H1 (cell line): ENCODE results near the gene RBM19. TPM values are rescaled to one million over a fixed set of nuclear protein-coding genes. Genes with fewer than 3 reads are reported as not detected.

ENCODE experiments used
- BCL11A ChIP-seq, 2 experiments: IDR thresholded peaks; one replicate each; pipeline ENCODE4 v1.6.1; 2011; ENCODE audit warnings: low read depth in 2 of 2, low read length in 2 of 2, mild to moderate bottlenecking in 2 of 2
- EP300 ChIP-seq, 2 experiments: IDR thresholded peaks; 1 replicate in 1 of 2; 2 replicates in 1 of 2; pipeline ENCODE4 v1.6.1; 2011 to 2012; ENCODE audit warnings: low read depth in 2 of 2, low read length in 2 of 2, mild to moderate bottlenecking in 2 of 2, borderline replicate concordance in 1 of 2, inconsistent platforms in 1 of 2, moderate library complexity in 1 of 2
- ZNF274 ChIP-seq: IDR thresholded peaks from 2 replicates; pipeline ENCODE4 v1.7.0; 2012; ENCODE audit warnings: low read length, borderline replicate concordance; ENCODE audit errors: extremely low read depth
- polyA plus RNA-seq, 7 experiments: library from polyadenylated mRNA; depleted of rRNA in 3 of 7; stranded (reverse) in 5 of 7; unstranded in 2 of 7; fragments of >200 nt in 5 of 7; fragments of 200-250 nt in 2 of 7; gene quantifications; 1 replicate in 5 of 7; 2 replicates in 1 of 7; 4 replicates in 1 of 7; pipeline versions ENCODE4 v1.2.1 to v1.2.3, GENCODE V29; 2011 to 2013; ENCODE audit warnings: missing spikeins in 2 of 7, mixed read lengths in 2 of 7
- total RNA-seq: library from RNA; stranded (reverse); fragmentation: NEBNext Ultra II Directional; extraction: Animal tissue kit (Norgen Biotek cat#: 25700); gene quantifications from 2 replicates; pipeline ENCODE4 v1.2.1, GENCODE V29; 2021
- TF ChIP-seq, protein P1 (sequence below): fragments of 300-600 bp; sonication (generic); IDR thresholded peaks from 2 replicates; pipeline ENCODE4 v1.7.1; 2012; ENCODE audit warnings: low read length, moderate library complexity, mild to moderate bottlenecking, inconsistent platforms; ENCODE audit not compliant: insufficient replicate concordance

The RBM19 gene
- total and polyA plus RNA-seq, 2 of the 8 experiments (the other 6 are each of a cell fraction or from before 2014, with no cell fraction given), result 23.4 to 61.9 TPM

DNA sequence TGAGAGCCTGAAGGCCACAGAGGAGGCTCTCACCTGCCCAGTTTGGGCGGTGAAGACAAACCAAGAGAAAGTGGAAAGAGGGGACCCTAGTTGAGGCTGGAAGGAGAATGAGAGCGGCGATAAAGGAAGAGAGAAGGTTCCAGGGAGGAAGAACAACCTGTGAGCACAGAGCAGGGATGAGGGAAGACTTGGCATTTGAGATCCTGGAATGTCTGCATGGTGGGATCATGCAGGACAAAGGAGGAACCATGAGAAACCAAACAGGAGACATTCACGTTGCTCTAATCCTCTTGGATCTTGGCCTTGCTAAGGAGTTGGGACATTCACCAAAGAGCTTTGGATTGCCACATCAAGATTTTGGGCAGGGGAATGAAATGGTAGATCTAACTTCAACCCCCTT, 22.9 kb upstream of the RBM19 start (continued):
- no peak for TF ChIP-seq BCL11A (IDR thresholded peaks at IDR 0.05; ENCODE audit: low read depth in 2 of 2, low read length in 2 of 2)
- TF ChIP-seq ZNF274, result no peak
- TF ChIP-seq EP300 (IDR thresholded peaks at IDR 0.05; ENCODE audit: borderline replicate concordance in 1 of 2, low read depth in 2 of 2, low read length in 2 of 2), result no peak
- TF ChIP-seq, protein P1, sequence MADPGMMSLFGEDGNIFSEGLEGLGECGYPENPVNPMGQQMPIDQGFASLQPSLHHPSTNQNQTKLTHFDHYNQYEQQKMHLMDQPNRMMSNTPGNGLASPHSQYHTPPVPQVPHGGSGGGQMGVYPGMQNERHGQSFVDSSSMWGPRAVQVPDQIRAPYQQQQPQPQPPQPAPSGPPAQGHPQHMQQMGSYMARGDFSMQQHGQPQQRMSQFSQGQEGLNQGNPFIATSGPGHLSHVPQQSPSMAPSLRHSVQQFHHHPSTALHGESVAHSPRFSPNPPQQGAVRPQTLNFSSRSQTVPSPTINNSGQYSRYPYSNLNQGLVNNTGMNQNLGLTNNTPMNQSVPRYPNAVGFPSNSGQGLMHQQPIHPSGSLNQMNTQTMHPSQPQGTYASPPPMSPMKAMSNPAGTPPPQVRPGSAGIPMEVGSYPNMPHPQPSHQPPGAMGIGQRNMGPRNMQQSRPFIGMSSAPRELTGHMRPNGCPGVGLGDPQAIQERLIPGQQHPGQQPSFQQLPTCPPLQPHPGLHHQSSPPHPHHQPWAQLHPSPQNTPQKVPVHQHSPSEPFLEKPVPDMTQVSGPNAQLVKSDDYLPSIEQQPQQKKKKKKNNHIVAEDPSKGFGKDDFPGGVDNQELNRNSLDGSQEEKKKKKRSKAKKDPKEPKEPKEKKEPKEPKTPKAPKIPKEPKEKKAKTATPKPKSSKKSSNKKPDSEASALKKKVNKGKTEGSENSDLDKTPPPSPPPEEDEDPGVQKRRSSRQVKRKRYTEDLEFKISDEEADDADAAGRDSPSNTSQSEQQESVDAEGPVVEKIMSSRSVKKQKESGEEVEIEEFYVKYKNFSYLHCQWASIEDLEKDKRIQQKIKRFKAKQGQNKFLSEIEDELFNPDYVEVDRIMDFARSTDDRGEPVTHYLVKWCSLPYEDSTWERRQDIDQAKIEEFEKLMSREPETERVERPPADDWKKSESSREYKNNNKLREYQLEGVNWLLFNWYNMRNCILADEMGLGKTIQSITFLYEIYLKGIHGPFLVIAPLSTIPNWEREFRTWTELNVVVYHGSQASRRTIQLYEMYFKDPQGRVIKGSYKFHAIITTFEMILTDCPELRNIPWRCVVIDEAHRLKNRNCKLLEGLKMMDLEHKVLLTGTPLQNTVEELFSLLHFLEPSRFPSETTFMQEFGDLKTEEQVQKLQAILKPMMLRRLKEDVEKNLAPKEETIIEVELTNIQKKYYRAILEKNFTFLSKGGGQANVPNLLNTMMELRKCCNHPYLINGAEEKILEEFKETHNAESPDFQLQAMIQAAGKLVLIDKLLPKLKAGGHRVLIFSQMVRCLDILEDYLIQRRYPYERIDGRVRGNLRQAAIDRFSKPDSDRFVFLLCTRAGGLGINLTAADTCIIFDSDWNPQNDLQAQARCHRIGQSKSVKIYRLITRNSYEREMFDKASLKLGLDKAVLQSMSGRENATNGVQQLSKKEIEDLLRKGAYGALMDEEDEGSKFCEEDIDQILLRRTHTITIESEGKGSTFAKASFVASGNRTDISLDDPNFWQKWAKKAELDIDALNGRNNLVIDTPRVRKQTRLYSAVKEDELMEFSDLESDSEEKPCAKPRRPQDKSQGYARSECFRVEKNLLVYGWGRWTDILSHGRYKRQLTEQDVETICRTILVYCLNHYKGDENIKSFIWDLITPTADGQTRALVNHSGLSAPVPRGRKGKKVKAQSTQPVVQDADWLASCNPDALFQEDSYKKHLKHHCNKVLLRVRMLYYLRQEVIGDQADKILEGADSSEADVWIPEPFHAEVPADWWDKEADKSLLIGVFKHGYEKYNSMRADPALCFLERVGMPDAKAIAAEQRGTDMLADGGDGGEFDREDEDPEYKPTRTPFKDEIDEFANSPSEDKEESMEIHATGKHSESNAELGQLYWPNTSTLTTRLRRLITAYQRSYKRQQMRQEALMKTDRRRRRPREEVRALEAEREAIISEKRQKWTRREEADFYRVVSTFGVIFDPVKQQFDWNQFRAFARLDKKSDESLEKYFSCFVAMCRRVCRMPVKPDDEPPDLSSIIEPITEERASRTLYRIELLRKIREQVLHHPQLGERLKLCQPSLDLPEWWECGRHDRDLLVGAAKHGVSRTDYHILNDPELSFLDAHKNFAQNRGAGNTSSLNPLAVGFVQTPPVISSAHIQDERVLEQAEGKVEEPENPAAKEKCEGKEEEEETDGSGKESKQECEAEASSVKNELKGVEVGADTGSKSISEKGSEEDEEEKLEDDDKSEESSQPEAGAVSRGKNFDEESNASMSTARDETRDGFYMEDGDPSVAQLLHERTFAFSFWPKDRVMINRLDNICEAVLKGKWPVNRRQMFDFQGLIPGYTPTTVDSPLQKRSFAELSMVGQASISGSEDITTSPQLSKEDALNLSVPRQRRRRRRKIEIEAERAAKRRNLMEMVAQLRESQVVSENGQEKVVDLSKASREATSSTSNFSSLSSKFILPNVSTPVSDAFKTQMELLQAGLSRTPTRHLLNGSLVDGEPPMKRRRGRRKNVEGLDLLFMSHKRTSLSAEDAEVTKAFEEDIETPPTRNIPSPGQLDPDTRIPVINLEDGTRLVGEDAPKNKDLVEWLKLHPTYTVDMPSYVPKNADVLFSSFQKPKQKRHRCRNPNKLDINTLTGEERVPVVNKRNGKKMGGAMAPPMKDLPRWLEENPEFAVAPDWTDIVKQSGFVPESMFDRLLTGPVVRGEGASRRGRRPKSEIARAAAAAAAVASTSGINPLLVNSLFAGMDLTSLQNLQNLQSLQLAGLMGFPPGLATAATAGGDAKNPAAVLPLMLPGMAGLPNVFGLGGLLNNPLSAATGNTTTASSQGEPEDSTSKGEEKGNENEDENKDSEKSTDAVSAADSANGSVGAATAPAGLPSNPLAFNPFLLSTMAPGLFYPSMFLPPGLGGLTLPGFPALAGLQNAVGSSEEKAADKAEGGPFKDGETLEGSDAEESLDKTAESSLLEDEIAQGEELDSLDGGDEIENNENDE, result no peak
